ENCODE data around the gene SLC35B3. TPM values are rescaled to one million over a fixed set of nuclear protein-coding genes. Genes with fewer than 3 reads are reported as not detected.
A peak's percentile ranks its signal among the peaks of the same experiment; 100 is the strongest.
"Not testable (repeated sequence)": the region's sequence is repeated elsewhere in the genome, so short reads cannot be mapped to it uniquely, and the experiment has no call there.

The SLC35B3 gene
- total RNA-seq, 1 donor = 1.9 TPM

GRCh38 chr6:8435845-8436168, 462 bp upstream of the SLC35B3 start:
- no peaks in the 10 kb centered on the region for H3K9me3 ChIP-seq (ENCODE audit: low read depth, low read length)
- H3K4me1 ChIP-seq (ENCODE audit: insufficient read depth, low read length) = peaks cover 10% of the 10 kb centered on the region
- H3K27me3 ChIP-seq (ENCODE audit: insufficient read depth, low read length) = no peaks in the 10 kb centered on the region
- H3K4me3 ChIP-seq (ENCODE audit: low read length) = peak overlapping the region; percentile 92

GRCh38 chr6:8434727-8435092, 635 bp downstream of the SLC35B3 start:
- Histone ChIP-seq H3K4me1 (ENCODE audit: insufficient read depth, low read length) (peaks cover 10% of the 10 kb centered on the region), H3K4me3 (ENCODE audit: low read length) (peak overlapping the region; percentile 92), H3K9me3 (ENCODE audit: low read depth, low read length) (no peaks in the 10 kb centered on the region), H3K27me3 (ENCODE audit: insufficient read depth, low read length) (no peaks in the 10 kb centered on the region)

- no peaks in the 10 kb centered on the region for H3K27me3 ChIP-seq (ENCODE audit: insufficient read depth, low read length)
- H3K4me3 ChIP-seq (ENCODE audit: low read length) = no peak overlapping the region
- peaks cover 10% of the 10 kb centered on the region for H3K4me1 ChIP-seq (ENCODE audit: insufficient read depth, low read length)
- H3K9me3 ChIP-seq (ENCODE audit: low read depth, low read length) = no peaks in the 10 kb centered on the region
These were observed 2.7 kb downstream of the SLC35B3 start for GRCh38 chr6:8432614-8433013.

GRCh38 chr6:8429821-8430220, 5.5 kb downstream of the SLC35B3 start:
- Histone ChIP-seq H3K4me1 (ENCODE audit: insufficient read depth, low read length) (peaks cover 3% of the 10 kb centered on the region), H3K9me3 (ENCODE audit: low read depth, low read length) (no peaks in the 10 kb centered on the region), H3K4me3 (ENCODE audit: low read length) (no peak overlapping the region), H3K27me3 (ENCODE audit: insufficient read depth, low read length) (no peaks in the 10 kb centered on the region)

GRCh38 chr6:8426544-8426943, 8.8 kb downstream of the SLC35B3 start:
- H3K9me3 ChIP-seq (ENCODE audit: low read depth, low read length); H3K4me1 ChIP-seq (ENCODE audit: insufficient read depth, low read length); H3K27me3 ChIP-seq (ENCODE audit: insufficient read depth, low read length); H3K4me3 ChIP-seq (ENCODE audit: low read length): not testable (repeated sequence)

GRCh38 chr6:8420031-8420588, 15.2 kb downstream of the SLC35B3 start:
- Histone ChIP-seq H3K27me3 (ENCODE audit: insufficient read depth, low read length) (no peaks in the 10 kb centered on the region), H3K4me3 (ENCODE audit: low read length) (no peak overlapping the region), H3K4me1 (ENCODE audit: insufficient read depth, low read length) (no peaks in the 10 kb centered on the region), H3K9me3 (ENCODE audit: low read depth, low read length) (no peaks in the 10 kb centered on the region)

- no peak overlapping the region for H3K4me3 ChIP-seq (ENCODE audit: low read length)
- H3K27me3 ChIP-seq (ENCODE audit: insufficient read depth, low read length) = no peaks in the 10 kb centered on the region
- H3K9me3 ChIP-seq (ENCODE audit: low read depth, low read length) = no peaks in the 10 kb centered on the region
- no peaks in the 10 kb centered on the region for H3K4me1 ChIP-seq (ENCODE audit: insufficient read depth, low read length)
These were observed 19.4 kb downstream of the SLC35B3 start for GRCh38 chr6:8415913-8416312.

- H3K4me1 ChIP-seq (ENCODE audit: insufficient read depth, low read length) = no peaks in the 10 kb centered on the region
- no peaks in the 10 kb centered on the region for H3K27me3 ChIP-seq (ENCODE audit: insufficient read depth, low read length)
- H3K9me3 ChIP-seq (ENCODE audit: low read depth, low read length) = no peaks in the 10 kb centered on the region
- H3K4me3 ChIP-seq (ENCODE audit: low read length) = no peak overlapping the region
These were observed 20.1 kb downstream of the SLC35B3 start for GRCh38 chr6:8415280-8415679.

- Histone ChIP-seq H3K4me3 (ENCODE audit: low read length) (no peak overlapping the region), H3K4me1 (ENCODE audit: insufficient read depth, low read length) (no peaks in the 10 kb centered on the region), H3K9me3 (ENCODE audit: low read depth, low read length) (no peaks in the 10 kb centered on the region), H3K27me3 (ENCODE audit: insufficient read depth, low read length) (no peaks in the 10 kb centered on the region)
These were observed 20.5 kb downstream of the SLC35B3 start for GRCh38 chr6:8414844-8415243.

GRCh38 chr6:8405946-8406345, 29.4 kb downstream of the SLC35B3 start:
- H3K4me1 ChIP-seq (ENCODE audit: insufficient read depth, low read length); H3K4me3 ChIP-seq (ENCODE audit: low read length); H3K27me3 ChIP-seq (ENCODE audit: insufficient read depth, low read length); H3K9me3 ChIP-seq (ENCODE audit: low read depth, low read length): not testable (repeated sequence)

GRCh38 chr6:8402546-8402945, 32.8 kb downstream of the SLC35B3 start:
- Histone ChIP-seq H3K9me3 (ENCODE audit: low read depth, low read length) (no peaks in the 10 kb centered on the region), H3K27me3 (ENCODE audit: insufficient read depth, low read length) (no peaks in the 10 kb centered on the region), H3K4me1 (ENCODE audit: insufficient read depth, low read length) (no peaks in the 10 kb centered on the region), H3K4me3 (ENCODE audit: low read length) (no peak overlapping the region)

- no peaks in the 10 kb centered on the region for H3K9me3 ChIP-seq (ENCODE audit: low read depth, low read length)
- H3K27me3 ChIP-seq (ENCODE audit: insufficient read depth, low read length) = no peaks in the 10 kb centered on the region
- H3K4me1 ChIP-seq (ENCODE audit: insufficient read depth, low read length) = no peaks in the 10 kb centered on the region
- no peak overlapping the region for H3K4me3 ChIP-seq (ENCODE audit: low read length)
These were observed 34.7 kb downstream of the SLC35B3 start for GRCh38 chr6:8400663-8401062.

- Histone ChIP-seq H3K27me3 (ENCODE audit: insufficient read depth, low read length) (no peaks in the 10 kb centered on the region), H3K9me3 (ENCODE audit: low read depth, low read length) (no peaks in the 10 kb centered on the region), H3K4me1 (ENCODE audit: insufficient read depth, low read length) (no peaks in the 10 kb centered on the region), H3K4me3 (ENCODE audit: low read length) (no peak overlapping the region)
These were observed 42.8 kb downstream of the SLC35B3 start for GRCh38 chr6:8392569-8392968.

GRCh38 chr6:8391934-8392333, 43.4 kb downstream of the SLC35B3 start:
- Histone ChIP-seq H3K4me1 (ENCODE audit: insufficient read depth, low read length) (no peaks in the 10 kb centered on the region), H3K4me3 (ENCODE audit: low read length) (no peak overlapping the region), H3K27me3 (ENCODE audit: insufficient read depth, low read length) (no peaks in the 10 kb centered on the region), H3K9me3 (ENCODE audit: low read depth, low read length) (no peaks in the 10 kb centered on the region)

- Histone ChIP-seq H3K4me3 (ENCODE audit: low read length) (no peak overlapping the region), H3K9me3 (ENCODE audit: low read depth, low read length) (no peaks in the 10 kb centered on the region), H3K4me1 (ENCODE audit: insufficient read depth, low read length) (no peaks in the 10 kb centered on the region), H3K27me3 (ENCODE audit: insufficient read depth, low read length) (peaks cover 6% of the 10 kb centered on the region)
These were observed 46.1 kb downstream of the SLC35B3 start for GRCh38 chr6:8389036-8389818.

- Histone ChIP-seq H3K9me3 (ENCODE audit: low read depth, low read length) (no peaks in the 10 kb centered on the region), H3K4me3 (ENCODE audit: low read length) (no peak overlapping the region), H3K4me1 (ENCODE audit: insufficient read depth, low read length) (no peaks in the 10 kb centered on the region), H3K27me3 (ENCODE audit: insufficient read depth, low read length) (peaks cover 6% of the 10 kb centered on the region)
These were observed 47.4 kb downstream of the SLC35B3 start for GRCh38 chr6:8387942-8388437.

All from mononuclear cell (primary cell).